ENCODE measurements around the gene ANKRD40. TPM values are rescaled to one million over a fixed set of nuclear protein-coding genes. Genes with fewer than 3 reads are reported as not detected.

Gene ANKRD40
- total and polyA plus RNA-seq, 10 of the 15 experiments (the other 5 are each of a cell fraction or from before 2014, with no cell fraction given): 5.9 to 21.7 (median 14.8) TPM

DNA sequence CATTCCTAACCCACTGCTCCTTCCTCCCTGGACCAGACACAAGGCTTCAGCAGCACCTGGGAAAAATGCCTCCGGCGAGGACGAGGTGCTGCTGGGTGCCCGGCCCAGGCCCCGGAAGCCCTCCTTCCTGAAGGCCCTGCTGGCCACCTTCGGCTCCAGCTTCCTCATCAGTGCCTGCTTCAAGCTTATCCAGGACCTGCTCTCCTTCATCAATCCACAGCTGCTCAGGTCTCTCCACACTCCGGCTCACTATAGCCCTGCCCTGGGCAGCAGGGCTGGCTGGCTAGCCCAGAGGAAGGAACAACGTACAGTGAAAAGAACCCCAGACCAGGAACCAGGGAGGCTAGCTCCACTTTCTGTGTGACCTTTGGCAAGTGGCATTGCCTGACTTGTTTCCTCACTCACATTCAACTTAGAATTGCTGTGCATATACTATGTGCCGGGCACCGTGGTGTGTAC lies 46.8 kb downstream of the ANKRD40 start:
- FAIRE-seq (no peak), DNase-seq (ENCODE audit: low read depth, low spot score) (no peak), ATAC-seq (no peak)
- Histone ChIP-seq H3K79me2 (ENCODE audit: control insufficient read depth, insufficient read depth, low read length) (no peaks in the 10 kb centered on the region), H3K36me3 (ENCODE audit: control insufficient read depth in 2 of 2, insufficient read depth in 2 of 2, low read length in 1 of 2) (no peaks in the 10 kb centered on the region), H3K4me3 (no peak overlapping the region), H2AFZ (ENCODE audit: control insufficient read depth, low read depth, low read length) (no peak overlapping the region), H3K4me2 (ENCODE audit: control insufficient read depth, insufficient read depth) (no peak overlapping the region), H3K9ac (ENCODE audit: control insufficient read depth, insufficient read depth, low read length) (no peak overlapping the region), H3K4me1 (ENCODE audit: control insufficient read depth, insufficient read depth, low read length) (no peaks in the 10 kb centered on the region), H3K27me3 (replicated peaks in 1 of 2; ENCODE audit: control insufficient read depth in 2 of 2, insufficient read depth in 2 of 2, low read length in 1 of 2) (no peaks in the 10 kb centered on the region), H4K20me1 (ENCODE audit: control insufficient read depth, insufficient read depth) (no peaks in the 10 kb centered on the region), H3K27ac (ENCODE audit: control insufficient read depth, insufficient read depth) (no peak overlapping the region), H3K9me3 (replicated peaks; ENCODE audit: control insufficient read depth, insufficient read depth, low read length) (no peaks in the 10 kb centered on the region)
- ChIA-PET RAD21 (ENCODE audit: unreplicated experiment) (interaction anchor here (1.0 kb wide), 1 partner anchor 44 kb away, joined by 3 read pairs; no protein-coding TSS in a partner anchor), POLR2A (interaction anchor here (0.6 kb wide), 1 partner anchor 36 kb away, joined by 5 read pairs; no protein-coding TSS in a partner anchor), SMC1A (ENCODE audit: uncharacterized antibody, unreplicated experiment) (interaction anchor here (0.8 kb wide), 1 partner anchor 19 kb away, joined by 3 read pairs; no protein-coding TSS in a partner anchor), CTCF (interaction anchor here (0.6 to 1.7 kb wide), 3 partner anchors 14 to 44 kb away, joined by 3 to 5 read pairs (median 3); no protein-coding TSS in a partner anchor)
- in situ Hi-C loops (cut with MboI) (no loop called here), intact Hi-C loops (cut with micrococcal nuclease; ENCODE audit: unreplicated experiment) (no loop called here)
- 81% methylated on average over 10 of the region's 10 CpGs for WGBS (ENCODE audit: insufficient coverage, insufficient replicate concordance, low lambda C conversion rate, missing lambda C conversion rate)
- no TSS peak for BruUV-seq (replicated peaks)
- TF ChIP-seq, protein P1, sequence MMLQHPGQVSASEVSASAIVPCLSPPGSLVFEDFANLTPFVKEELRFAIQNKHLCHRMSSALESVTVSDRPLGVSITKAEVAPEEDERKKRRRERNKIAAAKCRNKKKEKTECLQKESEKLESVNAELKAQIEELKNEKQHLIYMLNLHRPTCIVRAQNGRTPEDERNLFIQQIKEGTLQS (IDR thresholded peaks at IDR 0.05; ENCODE audit: borderline replicate concordance, extremely low read depth, low read depth, low read length): no peak
- TF ChIP-seq, protein P2, sequence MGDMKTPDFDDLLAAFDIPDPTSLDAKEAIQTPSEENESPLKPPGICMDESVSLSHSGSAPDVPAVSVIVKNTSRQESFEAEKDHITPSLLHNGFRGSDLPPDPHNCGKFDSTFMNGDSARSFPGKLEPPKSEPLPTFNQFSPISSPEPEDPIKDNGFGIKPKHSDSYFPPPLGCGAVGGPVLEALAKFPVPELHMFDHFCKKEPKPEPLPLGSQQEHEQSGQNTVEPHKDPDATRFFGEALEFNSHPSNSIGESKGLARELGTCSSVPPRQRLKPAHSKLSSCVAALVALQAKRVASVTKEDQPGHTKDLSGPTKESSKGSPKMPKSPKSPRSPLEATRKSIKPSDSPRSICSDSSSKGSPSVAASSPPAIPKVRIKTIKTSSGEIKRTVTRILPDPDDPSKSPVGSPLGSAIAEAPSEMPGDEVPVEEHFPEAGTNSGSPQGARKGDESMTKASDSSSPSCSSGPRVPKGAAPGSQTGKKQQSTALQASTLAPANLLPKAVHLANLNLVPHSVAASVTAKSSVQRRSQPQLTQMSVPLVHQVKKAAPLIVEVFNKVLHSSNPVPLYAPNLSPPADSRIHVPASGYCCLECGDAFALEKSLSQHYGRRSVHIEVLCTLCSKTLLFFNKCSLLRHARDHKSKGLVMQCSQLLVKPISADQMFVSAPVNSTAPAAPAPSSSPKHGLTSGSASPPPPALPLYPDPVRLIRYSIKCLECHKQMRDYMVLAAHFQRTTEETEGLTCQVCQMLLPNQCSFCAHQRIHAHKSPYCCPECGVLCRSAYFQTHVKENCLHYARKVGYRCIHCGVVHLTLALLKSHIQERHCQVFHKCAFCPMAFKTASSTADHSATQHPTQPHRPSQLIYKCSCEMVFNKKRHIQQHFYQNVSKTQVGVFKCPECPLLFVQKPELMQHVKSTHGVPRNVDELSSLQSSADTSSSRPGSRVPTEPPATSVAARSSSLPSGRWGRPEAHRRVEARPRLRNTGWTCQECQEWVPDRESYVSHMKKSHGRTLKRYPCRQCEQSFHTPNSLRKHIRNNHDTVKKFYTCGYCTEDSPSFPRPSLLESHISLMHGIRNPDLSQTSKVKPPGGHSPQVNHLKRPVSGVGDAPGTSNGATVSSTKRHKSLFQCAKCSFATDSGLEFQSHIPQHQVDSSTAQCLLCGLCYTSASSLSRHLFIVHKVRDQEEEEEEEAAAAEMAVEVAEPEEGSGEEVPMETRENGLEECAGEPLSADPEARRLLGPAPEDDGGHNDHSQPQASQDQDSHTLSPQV (IDR thresholded peaks at IDR 0.05): no peak
- TF ChIP-seq, protein P3, sequence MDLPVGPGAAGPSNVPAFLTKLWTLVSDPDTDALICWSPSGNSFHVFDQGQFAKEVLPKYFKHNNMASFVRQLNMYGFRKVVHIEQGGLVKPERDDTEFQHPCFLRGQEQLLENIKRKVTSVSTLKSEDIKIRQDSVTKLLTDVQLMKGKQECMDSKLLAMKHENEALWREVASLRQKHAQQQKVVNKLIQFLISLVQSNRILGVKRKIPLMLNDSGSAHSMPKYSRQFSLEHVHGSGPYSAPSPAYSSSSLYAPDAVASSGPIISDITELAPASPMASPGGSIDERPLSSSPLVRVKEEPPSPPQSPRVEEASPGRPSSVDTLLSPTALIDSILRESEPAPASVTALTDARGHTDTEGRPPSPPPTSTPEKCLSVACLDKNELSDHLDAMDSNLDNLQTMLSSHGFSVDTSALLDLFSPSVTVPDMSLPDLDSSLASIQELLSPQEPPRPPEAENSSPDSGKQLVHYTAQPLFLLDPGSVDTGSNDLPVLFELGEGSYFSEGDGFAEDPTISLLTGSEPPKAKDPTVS (IDR thresholded peaks at IDR 0.05; ENCODE audit: low read depth, low read length): no peak
- TF ChIP-seq, protein P4, sequence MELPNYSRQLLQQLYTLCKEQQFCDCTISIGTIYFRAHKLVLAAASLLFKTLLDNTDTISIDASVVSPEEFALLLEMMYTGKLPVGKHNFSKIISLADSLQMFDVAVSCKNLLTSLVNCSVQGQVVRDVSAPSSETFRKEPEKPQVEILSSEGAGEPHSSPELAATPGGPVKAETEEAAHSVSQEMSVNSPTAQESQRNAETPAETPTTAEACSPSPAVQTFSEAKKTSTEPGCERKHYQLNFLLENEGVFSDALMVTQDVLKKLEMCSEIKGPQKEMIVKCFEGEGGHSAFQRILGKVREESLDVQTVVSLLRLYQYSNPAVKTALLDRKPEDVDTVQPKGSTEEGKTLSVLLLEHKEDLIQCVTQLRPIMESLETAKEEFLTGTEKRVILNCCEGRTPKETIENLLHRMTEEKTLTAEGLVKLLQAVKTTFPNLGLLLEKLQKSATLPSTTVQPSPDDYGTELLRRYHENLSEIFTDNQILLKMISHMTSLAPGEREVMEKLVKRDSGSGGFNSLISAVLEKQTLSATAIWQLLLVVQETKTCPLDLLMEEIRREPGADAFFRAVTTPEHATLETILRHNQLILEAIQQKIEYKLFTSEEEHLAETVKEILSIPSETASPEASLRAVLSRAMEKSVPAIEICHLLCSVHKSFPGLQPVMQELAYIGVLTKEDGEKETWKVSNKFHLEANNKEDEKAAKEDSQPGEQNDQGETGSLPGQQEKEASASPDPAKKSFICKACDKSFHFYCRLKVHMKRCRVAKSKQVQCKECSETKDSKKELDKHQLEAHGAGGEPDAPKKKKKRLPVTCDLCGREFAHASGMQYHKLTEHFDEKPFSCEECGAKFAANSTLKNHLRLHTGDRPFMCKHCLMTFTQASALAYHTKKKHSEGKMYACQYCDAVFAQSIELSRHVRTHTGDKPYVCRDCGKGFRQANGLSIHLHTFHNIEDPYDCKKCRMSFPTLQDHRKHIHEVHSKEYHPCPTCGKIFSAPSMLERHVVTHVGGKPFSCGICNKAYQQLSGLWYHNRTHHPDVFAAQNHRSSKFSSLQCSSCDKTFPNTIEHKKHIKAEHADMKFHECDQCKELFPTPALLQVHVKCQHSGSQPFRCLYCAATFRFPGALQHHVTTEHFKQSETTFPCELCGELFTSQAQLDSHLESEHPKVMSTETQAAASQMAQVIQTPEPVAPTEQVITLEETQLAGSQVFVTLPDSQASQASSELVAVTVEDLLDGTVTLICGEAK (IDR thresholded peaks at IDR 0.05; ENCODE audit: borderline replicate concordance): no peak
- no peak for TF ChIP-seq WRNIP1 (IDR thresholded peaks at IDR 0.05; ENCODE audit: borderline replicate concordance, low read depth, low read length)
